ENCODE measurements around the gene KHSRP. TPM values are rescaled to one million over a fixed set of nuclear protein-coding genes. Genes with fewer than 3 reads are reported as not detected.
A peak's percentile ranks its signal among the peaks of the same experiment; 100 is the strongest.

KHSRP gene
- total and polyA plus RNA-seq, 2 of the 13 experiments (the other 11 are each of a cell fraction or from before 2014, with no cell fraction given): 72.1 to 129 TPM

DNA sequence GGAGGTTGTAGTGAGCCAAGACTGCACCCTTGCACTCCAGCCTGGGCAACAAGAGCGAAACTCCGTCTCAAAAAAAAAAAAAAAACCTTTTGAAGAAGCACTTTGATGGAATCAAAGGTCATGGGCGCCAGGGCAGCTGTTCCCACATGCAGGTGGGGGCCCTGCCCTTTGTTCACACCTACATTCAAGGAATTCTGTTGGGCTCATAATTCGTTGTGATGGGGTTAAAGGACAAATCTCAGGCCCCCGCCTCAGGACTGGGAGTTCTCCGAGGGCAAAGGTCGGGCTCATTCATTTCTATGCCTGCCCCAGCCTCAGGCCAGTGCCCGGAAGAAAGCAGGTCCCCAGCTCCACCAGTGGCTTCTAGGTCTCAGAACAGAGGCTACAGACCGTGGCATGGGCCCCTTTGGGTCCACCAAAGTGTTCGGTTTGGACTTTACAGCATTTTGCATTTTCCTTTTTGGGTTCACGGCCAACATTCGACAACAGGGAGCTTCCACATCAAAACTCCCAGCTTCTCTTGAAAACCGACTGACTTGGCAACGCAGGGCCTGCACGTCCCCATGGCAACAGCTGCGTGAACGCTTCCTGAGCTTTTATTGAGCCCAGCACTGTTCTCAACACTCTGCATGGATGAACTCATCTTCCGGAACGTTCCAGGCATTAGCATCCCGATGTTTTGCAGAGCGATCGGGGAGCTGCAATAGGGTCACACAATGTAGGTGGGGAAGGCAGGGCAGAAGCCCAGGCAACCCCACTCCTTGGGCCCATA, 21.6 kb downstream of the KHSRP start (continued):
- TF ChIP-seq HDAC6 (IDR thresholded peaks at IDR 0.05; ENCODE audit: low read depth, low read length) (no peak), ZNF367 (CRISPR knock-in tag; IDR thresholded peaks at IDR 0.05; ENCODE audit: borderline replicate concordance) (no peak), KMT2B (CRISPR knock-in tag; IDR thresholded peaks at IDR 0.05) (no peak), KLF13 (CRISPR knock-in tag; IDR thresholded peaks at IDR 0.05) (no peak), NFKB2 (CRISPR knock-in tag; IDR thresholded peaks at IDR 0.05; ENCODE audit: borderline replicate concordance) (no peak), ZBTB20 (CRISPR knock-in tag; IDR thresholded peaks at IDR 0.05; ENCODE audit: borderline replicate concordance, low read depth) (no peak), POLR2G (IDR thresholded peaks at IDR 0.05; ENCODE audit: low read depth, low read length) (no peak), RFX1 (IDR thresholded peaks at IDR 0.05) (peak; percentile 81), YEATS4 (CRISPR knock-in tag; IDR thresholded peaks at IDR 0.05; ENCODE audit: borderline replicate concordance) (0 out of 2 replicates have a peak, but pooled peaks have one; percentile 43), ZNF652 (CRISPR knock-in tag; IDR thresholded peaks at IDR 0.05; ENCODE audit: borderline replicate concordance, low read depth) (0 out of 2 replicates have a peak, but pooled peaks have one; percentile 41), ZNF235 (CRISPR knock-in tag; IDR thresholded peaks at IDR 0.05; ENCODE audit: borderline replicate concordance) (no peak), ZNF567 (CRISPR knock-in tag; IDR thresholded peaks at IDR 0.05; ENCODE audit: borderline replicate concordance) (no peak), ELF4 (CRISPR knock-in tag; IDR thresholded peaks at IDR 0.05; ENCODE audit: borderline replicate concordance) (peak; percentile 68; the same call in 1 of the 2 replicates), IRF2 (CRISPR knock-in tag; IDR thresholded peaks at IDR 0.05) (no peak), SP5 (CRISPR knock-in tag; IDR thresholded peaks at IDR 0.05; ENCODE audit: borderline replicate concordance, low read depth) (peak; percentile 63)
- TF ChIP-seq, protein P1, sequence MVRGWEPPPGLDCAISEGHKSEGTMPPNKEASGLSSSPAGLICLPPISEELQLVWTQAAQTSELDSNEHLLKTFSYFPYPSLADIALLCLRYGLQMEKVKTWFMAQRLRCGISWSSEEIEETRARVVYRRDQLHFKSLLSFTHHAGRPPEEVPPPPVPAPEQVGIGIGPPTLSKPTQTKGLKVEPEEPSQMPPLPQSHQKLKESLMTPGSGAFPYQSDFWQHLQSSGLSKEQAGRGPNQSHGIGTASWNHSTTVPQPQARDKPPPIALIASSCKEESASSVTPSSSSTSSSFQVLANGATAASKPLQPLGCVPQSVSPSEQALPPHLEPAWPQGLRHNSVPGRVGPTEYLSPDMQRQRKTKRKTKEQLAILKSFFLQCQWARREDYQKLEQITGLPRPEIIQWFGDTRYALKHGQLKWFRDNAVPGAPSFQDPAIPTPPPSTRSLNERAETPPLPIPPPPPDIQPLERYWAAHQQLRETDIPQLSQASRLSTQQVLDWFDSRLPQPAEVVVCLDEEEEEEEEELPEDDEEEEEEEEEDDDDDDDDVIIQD (CRISPR knock-in tag; IDR thresholded peaks at IDR 0.05; ENCODE audit: low read depth): no peak
- TF ChIP-seq, protein P2, sequence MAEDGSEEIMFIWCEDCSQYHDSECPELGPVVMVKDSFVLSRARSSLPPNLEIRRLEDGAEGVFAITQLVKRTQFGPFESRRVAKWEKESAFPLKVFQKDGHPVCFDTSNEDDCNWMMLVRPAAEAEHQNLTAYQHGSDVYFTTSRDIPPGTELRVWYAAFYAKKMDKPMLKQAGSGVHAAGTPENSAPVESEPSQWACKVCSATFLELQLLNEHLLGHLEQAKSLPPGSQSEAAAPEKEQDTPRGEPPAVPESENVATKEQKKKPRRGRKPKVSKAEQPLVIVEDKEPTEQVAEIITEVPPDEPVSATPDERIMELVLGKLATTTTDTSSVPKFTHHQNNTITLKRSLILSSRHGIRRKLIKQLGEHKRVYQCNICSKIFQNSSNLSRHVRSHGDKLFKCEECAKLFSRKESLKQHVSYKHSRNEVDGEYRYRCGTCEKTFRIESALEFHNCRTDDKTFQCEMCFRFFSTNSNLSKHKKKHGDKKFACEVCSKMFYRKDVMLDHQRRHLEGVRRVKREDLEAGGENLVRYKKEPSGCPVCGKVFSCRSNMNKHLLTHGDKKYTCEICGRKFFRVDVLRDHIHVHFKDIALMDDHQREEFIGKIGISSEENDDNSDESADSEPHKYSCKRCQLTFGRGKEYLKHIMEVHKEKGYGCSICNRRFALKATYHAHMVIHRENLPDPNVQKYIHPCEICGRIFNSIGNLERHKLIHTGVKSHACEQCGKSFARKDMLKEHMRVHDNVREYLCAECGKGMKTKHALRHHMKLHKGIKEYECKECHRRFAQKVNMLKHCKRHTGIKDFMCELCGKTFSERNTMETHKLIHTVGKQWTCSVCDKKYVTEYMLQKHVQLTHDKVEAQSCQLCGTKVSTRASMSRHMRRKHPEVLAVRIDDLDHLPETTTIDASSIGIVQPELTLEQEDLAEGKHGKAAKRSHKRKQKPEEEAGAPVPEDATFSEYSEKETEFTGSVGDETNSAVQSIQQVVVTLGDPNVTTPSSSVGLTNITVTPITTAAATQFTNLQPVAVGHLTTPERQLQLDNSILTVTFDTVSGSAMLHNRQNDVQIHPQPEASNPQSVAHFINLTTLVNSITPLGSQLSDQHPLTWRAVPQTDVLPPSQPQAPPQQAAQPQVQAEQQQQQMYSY (CRISPR knock-in tag; IDR thresholded peaks at IDR 0.05): no peak
- TF ChIP-seq, protein P3, sequence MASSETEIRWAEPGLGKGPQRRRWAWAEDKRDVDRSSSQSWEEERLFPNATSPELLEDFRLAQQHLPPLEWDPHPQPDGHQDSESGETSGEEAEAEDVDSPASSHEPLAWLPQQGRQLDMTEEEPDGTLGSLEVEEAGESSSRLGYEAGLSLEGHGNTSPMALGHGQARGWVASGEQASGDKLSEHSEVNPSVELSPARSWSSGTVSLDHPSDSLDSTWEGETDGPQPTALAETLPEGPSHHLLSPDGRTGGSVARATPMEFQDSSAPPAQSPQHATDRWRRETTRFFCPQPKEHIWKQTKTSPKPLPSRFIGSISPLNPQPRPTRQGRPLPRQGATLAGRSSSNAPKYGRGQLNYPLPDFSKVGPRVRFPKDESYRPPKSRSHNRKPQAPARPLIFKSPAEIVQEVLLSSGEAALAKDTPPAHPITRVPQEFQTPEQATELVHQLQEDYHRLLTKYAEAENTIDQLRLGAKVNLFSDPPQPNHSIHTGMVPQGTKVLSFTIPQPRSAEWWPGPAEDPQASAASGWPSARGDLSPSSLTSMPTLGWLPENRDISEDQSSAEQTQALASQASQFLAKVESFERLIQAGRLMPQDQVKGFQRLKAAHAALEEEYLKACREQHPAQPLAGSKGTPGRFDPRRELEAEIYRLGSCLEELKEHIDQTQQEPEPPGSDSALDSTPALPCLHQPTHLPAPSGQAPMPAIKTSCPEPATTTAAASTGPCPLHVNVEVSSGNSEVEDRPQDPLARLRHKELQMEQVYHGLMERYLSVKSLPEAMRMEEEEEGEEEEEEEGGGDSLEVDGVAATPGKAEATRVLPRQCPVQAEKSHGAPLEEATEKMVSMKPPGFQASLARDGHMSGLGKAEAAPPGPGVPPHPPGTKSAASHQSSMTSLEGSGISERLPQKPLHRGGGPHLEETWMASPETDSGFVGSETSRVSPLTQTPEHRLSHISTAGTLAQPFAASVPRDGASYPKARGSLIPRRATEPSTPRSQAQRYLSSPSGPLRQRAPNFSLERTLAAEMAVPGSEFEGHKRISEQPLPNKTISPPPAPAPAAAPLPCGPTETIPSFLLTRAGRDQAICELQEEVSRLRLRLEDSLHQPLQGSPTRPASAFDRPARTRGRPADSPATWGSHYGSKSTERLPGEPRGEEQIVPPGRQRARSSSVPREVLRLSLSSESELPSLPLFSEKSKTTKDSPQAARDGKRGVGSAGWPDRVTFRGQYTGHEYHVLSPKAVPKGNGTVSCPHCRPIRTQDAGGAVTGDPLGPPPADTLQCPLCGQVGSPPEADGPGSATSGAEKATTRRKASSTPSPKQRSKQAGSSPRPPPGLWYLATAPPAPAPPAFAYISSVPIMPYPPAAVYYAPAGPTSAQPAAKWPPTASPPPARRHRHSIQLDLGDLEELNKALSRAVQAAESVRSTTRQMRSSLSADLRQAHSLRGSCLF (CRISPR knock-in tag; IDR thresholded peaks at IDR 0.05; ENCODE audit: borderline replicate concordance): no peak
